ENCODE results near the gene TNFRSF12A. TPM values are rescaled to one million over a fixed set of nuclear protein-coding genes. Genes with fewer than 3 reads are reported as not detected.

The TNFRSF12A gene
- total RNA-seq, 2 donors from 2014 or later, result 36.8 to 280 TPM

DNA sequence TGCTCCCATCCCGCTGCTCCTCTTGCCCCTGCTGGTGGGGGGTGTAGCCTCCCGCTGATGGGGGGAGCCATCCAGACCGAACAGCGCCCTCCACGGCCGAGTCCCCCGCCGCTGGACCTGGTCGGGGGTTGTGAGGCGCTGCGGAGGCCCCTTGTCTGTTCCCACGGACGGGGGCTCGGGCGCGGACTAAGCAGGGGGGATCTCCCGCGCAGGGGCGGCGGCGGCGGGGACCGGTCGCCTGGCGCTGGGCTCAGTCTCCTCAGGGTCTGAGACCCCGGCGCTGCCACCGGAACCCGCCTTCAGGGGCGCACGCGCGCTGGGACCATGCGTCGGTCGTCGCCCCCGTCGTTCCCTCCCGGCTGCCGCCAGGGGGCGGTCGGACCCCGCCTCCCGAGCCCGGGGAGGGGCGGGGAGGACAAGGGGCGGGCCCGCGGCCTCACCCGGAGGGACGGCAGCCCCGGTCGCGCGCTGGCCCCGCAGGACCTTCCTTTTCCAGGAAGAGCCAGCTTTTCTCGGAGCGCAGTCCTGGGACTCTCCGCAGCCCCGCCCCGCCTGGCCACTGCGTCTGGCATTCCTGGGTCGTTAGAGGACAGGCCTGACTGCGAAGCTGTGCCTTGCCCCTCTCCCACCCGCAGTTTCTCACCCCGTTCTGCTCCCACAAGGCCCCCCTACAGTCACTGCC, 39.0 kb downstream of the TNFRSF12A start:
- DNase-seq (ENCODE audit: low spot score), result peak; percentile 89
- TF ChIP-seq, protein P1, sequence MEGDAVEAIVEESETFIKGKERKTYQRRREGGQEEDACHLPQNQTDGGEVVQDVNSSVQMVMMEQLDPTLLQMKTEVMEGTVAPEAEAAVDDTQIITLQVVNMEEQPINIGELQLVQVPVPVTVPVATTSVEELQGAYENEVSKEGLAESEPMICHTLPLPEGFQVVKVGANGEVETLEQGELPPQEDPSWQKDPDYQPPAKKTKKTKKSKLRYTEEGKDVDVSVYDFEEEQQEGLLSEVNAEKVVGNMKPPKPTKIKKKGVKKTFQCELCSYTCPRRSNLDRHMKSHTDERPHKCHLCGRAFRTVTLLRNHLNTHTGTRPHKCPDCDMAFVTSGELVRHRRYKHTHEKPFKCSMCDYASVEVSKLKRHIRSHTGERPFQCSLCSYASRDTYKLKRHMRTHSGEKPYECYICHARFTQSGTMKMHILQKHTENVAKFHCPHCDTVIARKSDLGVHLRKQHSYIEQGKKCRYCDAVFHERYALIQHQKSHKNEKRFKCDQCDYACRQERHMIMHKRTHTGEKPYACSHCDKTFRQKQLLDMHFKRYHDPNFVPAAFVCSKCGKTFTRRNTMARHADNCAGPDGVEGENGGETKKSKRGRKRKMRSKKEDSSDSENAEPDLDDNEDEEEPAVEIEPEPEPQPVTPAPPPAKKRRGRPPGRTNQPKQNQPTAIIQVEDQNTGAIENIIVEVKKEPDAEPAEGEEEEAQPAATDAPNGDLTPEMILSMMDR (IDR thresholded peaks at IDR 0.05), result peak; percentile 97 to 98
- Histone ChIP-seq H3K4me3 (peak overlapping the region; percentile 68 to 95), H3K4me1 (peaks cover 0 to 21% of the 10 kb centered on the region in 2 donors), H3K9me3 (no peaks in the 10 kb centered on the region), H3K27ac (peak overlapping the region; percentile 77 to 83), H3K27me3 (no peaks in the 10 kb centered on the region), H3K36me3 (no peaks in the 10 kb centered on the region)

DNA sequence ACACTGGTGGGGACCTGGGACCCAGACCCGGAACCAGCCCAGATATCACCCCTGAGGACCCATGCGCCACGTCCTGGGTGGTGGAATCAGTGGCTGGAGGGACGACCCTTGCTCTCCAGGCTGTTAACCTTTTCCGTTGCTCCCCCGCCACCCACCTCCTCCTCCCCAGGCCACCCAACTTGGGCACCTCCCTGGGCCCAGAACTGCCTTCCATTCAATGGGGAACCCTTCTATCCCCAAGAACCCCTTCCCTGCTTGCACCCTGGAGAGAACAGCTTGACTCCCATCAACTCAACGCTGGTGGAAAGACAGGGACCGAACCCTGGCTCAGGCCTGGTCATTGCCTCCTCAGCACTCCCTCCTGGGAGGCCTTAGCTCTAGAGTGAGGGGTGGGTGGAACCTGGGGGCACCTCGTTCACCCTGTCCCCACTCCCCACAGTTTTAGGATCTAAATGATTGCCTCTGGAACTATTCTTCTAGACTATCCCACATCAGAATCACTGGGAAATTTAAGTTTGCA, 39.6 kb downstream of the TNFRSF12A start:
- Histone ChIP-seq H3K27ac (peak overlapping the region; percentile 77 to 83), H3K4me3 (peak overlapping the region; percentile 68 to 95), H3K36me3 (no peaks in the 10 kb centered on the region), H3K27me3 (no peaks in the 10 kb centered on the region), H3K9me3 (no peaks in the 10 kb centered on the region), H3K4me1 (peaks cover 0 to 26% of the 10 kb centered on the region in 2 donors)
- DNase-seq (ENCODE audit: low spot score), result no peak
- TF ChIP-seq, protein P1 (IDR thresholded peaks at IDR 0.05), result no peak

DNA sequence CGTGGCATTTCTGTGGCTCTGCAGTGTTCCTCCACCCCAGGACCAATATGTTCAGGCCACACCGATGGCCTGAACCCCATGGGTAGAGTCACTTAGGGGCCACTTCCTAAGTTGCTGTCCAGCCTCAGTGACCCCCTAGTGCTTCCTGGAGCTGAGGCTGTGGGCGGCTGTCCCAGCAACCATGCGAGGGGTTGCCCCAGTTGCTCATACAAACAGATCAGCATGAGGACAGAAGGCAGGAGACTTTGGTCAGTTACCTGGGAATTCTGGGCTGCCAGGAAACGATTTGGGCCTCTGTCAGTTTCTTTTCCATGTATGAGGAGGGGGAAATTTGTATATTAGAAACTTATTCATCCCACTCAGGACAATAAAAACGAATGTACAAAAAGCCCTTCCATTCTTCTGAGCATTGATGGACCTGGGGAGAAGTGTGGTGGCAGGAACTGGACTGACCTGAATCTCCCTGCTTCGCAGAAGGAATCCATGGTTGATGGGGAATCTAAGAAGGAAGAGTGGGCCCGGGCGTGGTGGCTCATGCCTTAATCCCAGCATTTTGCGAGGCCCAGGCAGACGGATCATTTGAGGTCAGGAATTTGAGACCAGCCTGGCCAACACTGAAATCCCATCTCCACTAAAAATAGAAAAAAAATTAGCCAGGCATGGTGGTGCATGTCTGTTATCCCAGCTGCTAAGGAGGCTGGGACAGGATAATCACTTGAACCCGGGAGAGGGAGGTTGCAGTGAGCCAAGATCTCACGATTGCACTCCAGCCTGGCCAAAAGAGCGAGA, 40.4 kb downstream of the TNFRSF12A start:
- no peak overlapping the region for H3K27ac ChIP-seq
- H3K27me3 ChIP-seq, result no peaks in the 10 kb centered on the region
- H3K4me1 ChIP-seq, result peaks cover 0 to 28% of the 10 kb centered on the region in 2 donors
- H3K36me3 ChIP-seq, result no peaks in the 10 kb centered on the region
- H3K4me3 ChIP-seq, result no peak overlapping the region
- H3K9me3 ChIP-seq, result no peaks in the 10 kb centered on the region
- TF ChIP-seq, protein P1 (IDR thresholded peaks at IDR 0.05), result no peak
- no peak for DNase-seq (ENCODE audit: low spot score)

DNA sequence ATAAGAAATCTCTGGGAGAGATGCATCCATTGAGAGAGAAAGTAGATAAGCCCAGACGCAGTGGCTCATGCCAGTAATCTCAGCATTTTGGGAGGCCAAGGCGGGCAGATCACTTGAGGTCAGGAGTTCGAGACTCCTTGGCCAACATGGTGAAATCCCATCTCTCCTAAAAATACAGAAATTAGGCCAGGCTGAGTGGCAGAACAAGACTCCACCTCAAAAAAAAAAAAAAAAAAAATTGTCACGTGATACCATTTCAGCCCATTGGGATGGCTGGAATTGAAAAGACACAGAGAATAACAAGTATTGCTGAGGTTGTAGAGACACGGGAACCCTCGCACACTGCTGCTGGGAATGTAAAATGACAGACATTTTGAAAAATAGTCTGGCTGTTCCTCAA, 42.4 kb downstream of the TNFRSF12A start:
- no peaks in the 10 kb centered on the region for H3K36me3 ChIP-seq
- no peak for DNase-seq (ENCODE audit: low spot score)
- H3K4me3 ChIP-seq, result no peak overlapping the region
- TF ChIP-seq, protein P1 (IDR thresholded peaks at IDR 0.05), result no peak
- no peaks in the 10 kb centered on the region for H3K9me3 ChIP-seq
- no peaks in the 10 kb centered on the region for H3K27me3 ChIP-seq
- peaks cover 0 to 41% of the 10 kb centered on the region in 2 donors for H3K4me1 ChIP-seq
- H3K27ac ChIP-seq, result no peak overlapping the region

DNA sequence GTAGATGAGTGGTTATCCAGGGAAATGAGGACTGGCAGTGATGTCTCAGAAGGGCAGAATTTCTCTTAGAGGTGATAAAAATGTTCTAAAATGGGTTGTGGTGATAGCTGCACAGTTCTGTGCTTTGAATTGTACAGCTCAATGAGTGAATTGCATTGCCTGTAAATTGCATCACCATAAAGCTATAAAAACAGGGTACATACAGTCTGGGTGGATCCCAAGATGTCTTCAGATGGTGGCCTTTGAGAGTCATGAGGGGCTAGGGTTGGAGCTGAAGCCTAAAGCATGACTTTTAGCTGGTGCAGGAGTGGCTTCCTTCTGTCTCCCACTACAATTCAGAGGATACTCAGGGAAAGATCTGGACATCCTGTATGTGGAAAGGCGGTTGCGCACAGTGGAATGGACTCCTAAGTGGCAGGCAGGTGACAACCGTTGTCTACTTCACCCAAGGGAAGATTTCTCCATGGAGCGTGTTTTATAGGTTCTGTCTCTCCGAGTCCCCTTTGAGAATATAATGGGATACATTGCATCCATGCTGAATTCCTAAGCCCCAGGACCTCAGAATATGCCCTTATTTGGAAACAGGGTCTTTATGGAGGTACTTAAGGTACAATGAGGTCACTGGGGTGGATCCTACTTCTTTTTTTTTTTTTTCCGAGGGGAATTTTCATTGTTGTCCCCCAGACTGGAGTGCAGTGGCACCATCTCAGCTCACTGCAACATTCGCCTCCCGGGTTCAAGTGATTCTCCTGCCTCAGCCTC, 43.6 kb downstream of the TNFRSF12A start:
- Histone ChIP-seq H3K9me3 (no peaks in the 10 kb centered on the region), H3K4me3 (no peak overlapping the region), H3K27ac (no peak overlapping the region), H3K36me3 (no peaks in the 10 kb centered on the region), H3K27me3 (no peaks in the 10 kb centered on the region), H3K4me1 (peaks cover 0 to 36% of the 10 kb centered on the region in 2 donors)
- TF ChIP-seq, protein P1 (IDR thresholded peaks at IDR 0.05), result no peak
- no peak for DNase-seq (ENCODE audit: low spot score)

Data from right atrium auricular region (tissue), 2 donors.